Measurements from ENCODE around the gene EPB41L2. TPM values are rescaled to one million over a fixed set of nuclear protein-coding genes. Genes with fewer than 3 reads are reported as not detected.
"Not testable (repeated sequence)": the region's sequence is repeated elsewhere in the genome, so short reads cannot be mapped to it uniquely, and the experiment has no call there.

EPB41L2 gene
- total RNA-seq, 1 experiment from 2014 or later: 63.9 TPM

GRCh38 chr6:131023834-131024504, 39.1 kb downstream of the EPB41L2 start:
- H3K4me3 ChIP-seq: no peak overlapping the region
- DNase-seq: peak; percentile 56

GRCh38 chr6:131022691-131023090, 40.4 kb downstream of the EPB41L2 start:
- Histone ChIP-seq H3K36me3 (no peaks in the 10 kb centered on the region), H3K4me3 (no peak overlapping the region), H3K27me3 (no peaks in the 10 kb centered on the region), H3K9me3 (no peaks in the 10 kb centered on the region)
- DNase-seq: no peak

More at GRCh38 chr6:131023834-131024504, 39.1 kb downstream of the EPB41L2 start:
- Histone ChIP-seq H3K9me3 (no peaks in the 10 kb centered on the region), H3K27me3 (no peaks in the 10 kb centered on the region), H3K36me3 (no peaks in the 10 kb centered on the region)

GRCh38 chr6:131017962-131018361, 45.1 kb downstream of the EPB41L2 start:
- no peak for DNase-seq
- H3K4me3 ChIP-seq: no peak overlapping the region
- H3K36me3 ChIP-seq: no peaks in the 10 kb centered on the region
- H3K9me3 ChIP-seq: no peaks in the 10 kb centered on the region
- no peaks in the 10 kb centered on the region for H3K27me3 ChIP-seq

- Histone ChIP-seq H3K36me3 (no peaks in the 10 kb centered on the region), H3K4me3 (no peak overlapping the region), H3K27me3 (no peaks in the 10 kb centered on the region), H3K9me3 (no peaks in the 10 kb centered on the region)
- peak; percentile 57 for DNase-seq
Observed at GRCh38 chr6:131015630-131016263, 47.3 kb downstream of the EPB41L2 start.

GRCh38 chr6:131015025-131015591, 47.9 kb downstream of the EPB41L2 start:
- no peaks in the 10 kb centered on the region for H3K9me3 ChIP-seq
- H3K27me3 ChIP-seq: no peaks in the 10 kb centered on the region
- no peak overlapping the region for H3K4me3 ChIP-seq
- DNase-seq: no peak
- H3K36me3 ChIP-seq: no peaks in the 10 kb centered on the region

- peaks cover 6% of the 10 kb centered on the region; the same call in 1 of the 2 replicates for H3K9me3 ChIP-seq
- 0 out of 2 replicates have a peak, but pooled peaks cover 2% of the 10 kb centered on the region for H3K36me3 ChIP-seq
- no peak overlapping the region for H3K4me3 ChIP-seq
- no peak for DNase-seq
- no peaks in the 10 kb centered on the region for H3K27me3 ChIP-seq
Observed at GRCh38 chr6:131014080-131014776, 48.8 kb downstream of the EPB41L2 start.

GRCh38 chr6:131013495-131013894, 49.5 kb downstream of the EPB41L2 start:
- 0 out of 2 replicates have a peak, but pooled peaks cover 2% of the 10 kb centered on the region for H3K36me3 ChIP-seq
- DNase-seq: peak; percentile 57
- no peaks in the 10 kb centered on the region for H3K27me3 ChIP-seq
- H3K4me3 ChIP-seq: no peak overlapping the region
- peaks cover 11% of the 10 kb centered on the region for H3K9me3 ChIP-seq

GRCh38 chr6:131009790-131010189, 53.3 kb downstream of the EPB41L2 start:
- DNase-seq: no peak

GRCh38 chr6:131008965-131009364, 54.1 kb downstream of the EPB41L2 start:
- Histone ChIP-seq H3K9me3 (peaks cover 31% of the 10 kb centered on the region), H3K36me3 (peaks cover 12% of the 10 kb centered on the region)
- H3K4me3 ChIP-seq, H3K27me3 ChIP-seq, DNase-seq: not testable (repeated sequence)

More at GRCh38 chr6:131009790-131010189, 53.3 kb downstream of the EPB41L2 start:
- peaks cover 12% of the 10 kb centered on the region for H3K36me3 ChIP-seq
- peaks cover 31% of the 10 kb centered on the region for H3K9me3 ChIP-seq
- H3K4me3 ChIP-seq: no peak overlapping the region
- H3K27me3 ChIP-seq: no peaks in the 10 kb centered on the region

GRCh38 chr6:131007964-131008363, 55.1 kb downstream of the EPB41L2 start:
- H3K27me3 ChIP-seq, H3K4me3 ChIP-seq, DNase-seq: not testable (repeated sequence)
- peaks cover 31% of the 10 kb centered on the region for H3K9me3 ChIP-seq
- H3K36me3 ChIP-seq: peaks cover 12% of the 10 kb centered on the region

GRCh38 chr6:131007286-131007685, 55.8 kb downstream of the EPB41L2 start:
- H3K9me3 ChIP-seq: peaks cover 31% of the 10 kb centered on the region
- peaks cover 12% of the 10 kb centered on the region for H3K36me3 ChIP-seq
- H3K4me3 ChIP-seq: no peak overlapping the region
- no peak for DNase-seq
- no peaks in the 10 kb centered on the region for H3K27me3 ChIP-seq

- H3K27me3 ChIP-seq: no peaks in the 10 kb centered on the region
- no peak overlapping the region for H3K4me3 ChIP-seq
- peaks cover 12% of the 10 kb centered on the region for H3K36me3 ChIP-seq
- peaks cover 31% of the 10 kb centered on the region for H3K9me3 ChIP-seq
- DNase-seq: no peak
Observed at GRCh38 chr6:131005439-131006016, 57.5 kb downstream of the EPB41L2 start.

- H3K36me3 ChIP-seq: peaks cover 12% of the 10 kb centered on the region
- no peak overlapping the region for H3K4me3 ChIP-seq
- peaks cover 31% of the 10 kb centered on the region for H3K9me3 ChIP-seq
- H3K27me3 ChIP-seq: no peaks in the 10 kb centered on the region
- no peak for DNase-seq
Observed at GRCh38 chr6:131004936-131005335, 58.1 kb downstream of the EPB41L2 start.

- H3K27me3 ChIP-seq: no peaks in the 10 kb centered on the region
- peaks cover 26% of the 10 kb centered on the region for H3K9me3 ChIP-seq
- H3K4me3 ChIP-seq: no peak overlapping the region
- DNase-seq: no peak
- peaks cover 9% of the 10 kb centered on the region for H3K36me3 ChIP-seq
Observed at GRCh38 chr6:131004387-131004755, 58.7 kb downstream of the EPB41L2 start.

GRCh38 chr6:131003488-131004386, 59.3 kb downstream of the EPB41L2 start:
- H3K9me3 ChIP-seq: peaks cover 22% of the 10 kb centered on the region
- H3K4me3 ChIP-seq: no peak overlapping the region
- no peaks in the 10 kb centered on the region for H3K27me3 ChIP-seq
- H3K36me3 ChIP-seq: peaks cover 9% of the 10 kb centered on the region
- DNase-seq: no peak

GRCh38 chr6:131002661-131002980, 60.4 kb downstream of the EPB41L2 start:
- peaks cover 11% of the 10 kb centered on the region for H3K9me3 ChIP-seq
- H3K27me3 ChIP-seq: no peaks in the 10 kb centered on the region
- no peak for DNase-seq
- peaks cover 4% of the 10 kb centered on the region for H3K36me3 ChIP-seq
- no peak overlapping the region for H3K4me3 ChIP-seq
